ENCODE measurements around the gene GIPC3.

- TF ChIP-seq CTCF (conservative IDR thresholded peaks at IDR 0.05 in 1 of 2, IDR thresholded peaks at IDR 0.05 in 1 of 2; ENCODE audit: extremely low read depth in 1 of 2, insufficient read depth in 1 of 2, low read depth in 1 of 2, low read length in 2 of 2) (no peak), EZH2 (IDR thresholded peaks at IDR 0.05; ENCODE audit: borderline replicate concordance, low read length) (no peak)
Measured at GRCh38 chr19:3589439-3589838, 4.2 kb downstream of the GIPC3 start.

All from mammary epithelial cell (primary cell).